ENCODE data around the gene EFL1. TPM values are rescaled to one million over a fixed set of nuclear protein-coding genes. Genes with fewer than 3 reads are reported as not detected.

EFL1 gene
- polyA plus RNA-seq, 1 donor from 2014 or later: 16.8 TPM

DNA sequence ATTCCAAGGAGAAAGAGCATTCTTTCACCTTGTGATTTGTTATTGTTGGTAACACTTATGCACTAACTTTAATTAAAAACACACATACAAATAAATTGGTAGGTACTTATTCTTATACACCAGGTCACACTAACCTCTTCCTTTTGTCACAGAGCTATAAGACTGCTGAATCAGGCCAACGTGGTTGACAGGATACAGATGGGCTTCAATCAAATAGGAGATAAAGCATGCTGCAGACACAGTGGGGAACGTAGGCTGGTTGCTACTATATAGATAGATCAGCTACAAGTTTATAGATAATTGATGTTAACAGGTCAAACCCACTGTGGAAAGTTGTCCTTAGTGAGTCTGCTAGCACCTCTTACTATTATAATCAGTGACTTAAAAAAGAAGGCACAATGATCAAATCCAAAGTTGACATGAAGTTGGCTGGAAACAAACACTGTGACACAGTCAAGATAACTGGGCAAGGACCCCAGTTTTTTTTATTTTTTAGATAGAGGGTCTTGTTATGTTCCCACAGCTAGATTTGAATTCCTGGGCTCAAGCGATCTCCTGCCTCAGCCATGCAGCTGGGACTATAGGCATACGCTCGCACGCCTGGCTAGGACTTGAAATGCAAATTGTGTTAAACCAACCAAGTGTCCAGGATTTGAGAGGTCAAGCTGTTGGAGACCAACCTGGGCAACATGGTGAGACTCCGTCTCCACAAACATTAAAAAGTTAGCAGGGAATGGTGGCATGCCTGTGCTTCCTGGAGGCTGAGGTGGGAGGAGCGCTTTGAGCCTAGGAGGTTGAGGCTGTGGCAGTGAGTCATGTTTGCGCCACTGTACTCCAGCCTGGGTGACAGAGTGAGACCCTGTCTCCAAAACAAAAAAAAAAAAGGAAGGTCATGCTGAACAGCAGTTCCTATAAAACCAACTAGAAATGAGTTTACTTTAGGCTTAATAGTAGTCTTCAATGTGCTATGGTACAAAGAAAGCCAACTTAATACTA lies 118.8 kb downstream of the EFL1 start:
- Histone ChIP-seq H3K27me3 (ENCODE audit: insufficient read depth, low read depth, low read length) (no peaks in the 10 kb centered on the region), H3K9me2 (ENCODE audit: insufficient read depth, low read length) (no peaks in the 10 kb centered on the region), H4K20me1 (ENCODE audit: insufficient read depth) (no peaks in the 10 kb centered on the region), H3K9me3 (ENCODE audit: low read length) (no peaks in the 10 kb centered on the region), H3K4me2 (ENCODE audit: low read length) (no peak overlapping the region), H3F3A (ENCODE audit: insufficient read depth, low read length, poor library complexity, severe bottlenecking) (no peaks in the 10 kb centered on the region), H2AFZ (ENCODE audit: low read depth, low read length) (no peak overlapping the region), H3K79me2 (replicated peaks; ENCODE audit: insufficient read depth, low read length) (no peaks in the 10 kb centered on the region), H3K4me3 (ENCODE audit: low read length) (no peak overlapping the region), H3K36me3 (ENCODE audit: insufficient read depth, low read length) (no peaks in the 10 kb centered on the region), H3K27ac (ENCODE audit: low read length) (no peak overlapping the region), H3K9ac (ENCODE audit: low read length) (no peak overlapping the region)
- TF ChIP-seq RAD21 (conservative IDR thresholded peaks at IDR 0.05) (no peak), SMC3 (conservative IDR thresholded peaks at IDR 0.05; ENCODE audit: poor library complexity) (no peak), EZH2 (IDR thresholded peaks at IDR 0.05; ENCODE audit: borderline replicate concordance, insufficient read depth, low read length, poor library complexity, severe bottlenecking) (no peak), TAF1 (IDR thresholded peaks at IDR 0.05; ENCODE audit: low read depth) (no peak), EP300 (conservative IDR thresholded peaks at IDR 0.05; ENCODE audit: poor library complexity, severe bottlenecking) (no peak), MXI1 (conservative IDR thresholded peaks at IDR 0.05; ENCODE audit: poor library complexity, severe bottlenecking) (no peak), POLR2AphosphoS5 (IDR thresholded peaks at IDR 0.05) (no peak)
- TF ChIP-seq, protein P1, sequence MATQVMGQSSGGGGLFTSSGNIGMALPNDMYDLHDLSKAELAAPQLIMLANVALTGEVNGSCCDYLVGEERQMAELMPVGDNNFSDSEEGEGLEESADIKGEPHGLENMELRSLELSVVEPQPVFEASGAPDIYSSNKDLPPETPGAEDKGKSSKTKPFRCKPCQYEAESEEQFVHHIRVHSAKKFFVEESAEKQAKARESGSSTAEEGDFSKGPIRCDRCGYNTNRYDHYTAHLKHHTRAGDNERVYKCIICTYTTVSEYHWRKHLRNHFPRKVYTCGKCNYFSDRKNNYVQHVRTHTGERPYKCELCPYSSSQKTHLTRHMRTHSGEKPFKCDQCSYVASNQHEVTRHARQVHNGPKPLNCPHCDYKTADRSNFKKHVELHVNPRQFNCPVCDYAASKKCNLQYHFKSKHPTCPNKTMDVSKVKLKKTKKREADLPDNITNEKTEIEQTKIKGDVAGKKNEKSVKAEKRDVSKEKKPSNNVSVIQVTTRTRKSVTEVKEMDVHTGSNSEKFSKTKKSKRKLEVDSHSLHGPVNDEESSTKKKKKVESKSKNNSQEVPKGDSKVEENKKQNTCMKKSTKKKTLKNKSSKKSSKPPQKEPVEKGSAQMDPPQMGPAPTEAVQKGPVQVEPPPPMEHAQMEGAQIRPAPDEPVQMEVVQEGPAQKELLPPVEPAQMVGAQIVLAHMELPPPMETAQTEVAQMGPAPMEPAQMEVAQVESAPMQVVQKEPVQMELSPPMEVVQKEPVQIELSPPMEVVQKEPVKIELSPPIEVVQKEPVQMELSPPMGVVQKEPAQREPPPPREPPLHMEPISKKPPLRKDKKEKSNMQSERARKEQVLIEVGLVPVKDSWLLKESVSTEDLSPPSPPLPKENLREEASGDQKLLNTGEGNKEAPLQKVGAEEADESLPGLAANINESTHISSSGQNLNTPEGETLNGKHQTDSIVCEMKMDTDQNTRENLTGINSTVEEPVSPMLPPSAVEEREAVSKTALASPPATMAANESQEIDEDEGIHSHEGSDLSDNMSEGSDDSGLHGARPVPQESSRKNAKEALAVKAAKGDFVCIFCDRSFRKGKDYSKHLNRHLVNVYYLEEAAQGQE (IDR thresholded peaks at IDR 0.05; ENCODE audit: borderline replicate concordance): no peak
- TF ChIP-seq, protein P2, sequence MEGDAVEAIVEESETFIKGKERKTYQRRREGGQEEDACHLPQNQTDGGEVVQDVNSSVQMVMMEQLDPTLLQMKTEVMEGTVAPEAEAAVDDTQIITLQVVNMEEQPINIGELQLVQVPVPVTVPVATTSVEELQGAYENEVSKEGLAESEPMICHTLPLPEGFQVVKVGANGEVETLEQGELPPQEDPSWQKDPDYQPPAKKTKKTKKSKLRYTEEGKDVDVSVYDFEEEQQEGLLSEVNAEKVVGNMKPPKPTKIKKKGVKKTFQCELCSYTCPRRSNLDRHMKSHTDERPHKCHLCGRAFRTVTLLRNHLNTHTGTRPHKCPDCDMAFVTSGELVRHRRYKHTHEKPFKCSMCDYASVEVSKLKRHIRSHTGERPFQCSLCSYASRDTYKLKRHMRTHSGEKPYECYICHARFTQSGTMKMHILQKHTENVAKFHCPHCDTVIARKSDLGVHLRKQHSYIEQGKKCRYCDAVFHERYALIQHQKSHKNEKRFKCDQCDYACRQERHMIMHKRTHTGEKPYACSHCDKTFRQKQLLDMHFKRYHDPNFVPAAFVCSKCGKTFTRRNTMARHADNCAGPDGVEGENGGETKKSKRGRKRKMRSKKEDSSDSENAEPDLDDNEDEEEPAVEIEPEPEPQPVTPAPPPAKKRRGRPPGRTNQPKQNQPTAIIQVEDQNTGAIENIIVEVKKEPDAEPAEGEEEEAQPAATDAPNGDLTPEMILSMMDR (IDR thresholded peaks at IDR 0.05; ENCODE audit: poor library complexity, severe bottlenecking): no peak

DNA sequence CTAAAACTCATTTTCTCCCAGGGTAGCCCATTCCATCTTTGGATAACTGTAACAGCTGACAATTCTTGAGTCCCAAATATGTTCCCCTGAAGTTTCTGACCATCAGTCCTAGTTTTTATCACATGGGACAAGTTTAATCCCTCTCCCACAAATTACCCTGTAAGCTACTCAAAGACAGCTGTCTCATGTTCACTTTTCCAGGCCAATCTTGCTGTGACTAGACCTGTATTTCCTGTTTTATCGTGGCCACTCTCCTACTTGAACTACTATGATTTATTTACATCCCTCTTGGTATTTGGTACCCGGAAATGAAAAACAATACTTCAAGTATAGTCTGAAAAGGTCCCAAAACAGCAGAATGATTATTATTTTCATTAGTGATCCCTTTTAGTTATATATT lies 121.6 kb downstream of the EFL1 start:
- Histone ChIP-seq H3K79me2 (replicated peaks; ENCODE audit: insufficient read depth, low read length) (no peaks in the 10 kb centered on the region), H3K9me2 (ENCODE audit: insufficient read depth, low read length) (no peaks in the 10 kb centered on the region), H3K4me3 (ENCODE audit: low read length) (no peak overlapping the region), H3K27ac (ENCODE audit: low read length) (no peak overlapping the region), H3F3A (ENCODE audit: insufficient read depth, low read length, poor library complexity, severe bottlenecking) (no peaks in the 10 kb centered on the region), H3K9me3 (ENCODE audit: low read length) (no peaks in the 10 kb centered on the region), H2AFZ (ENCODE audit: low read depth, low read length) (no peak overlapping the region), H3K9ac (ENCODE audit: low read length) (no peak overlapping the region), H3K27me3 (ENCODE audit: insufficient read depth, low read depth, low read length) (no peaks in the 10 kb centered on the region), H3K4me2 (ENCODE audit: low read length) (no peak overlapping the region), H3K36me3 (ENCODE audit: insufficient read depth, low read length) (no peaks in the 10 kb centered on the region), H4K20me1 (ENCODE audit: insufficient read depth) (no peaks in the 10 kb centered on the region)
- TF ChIP-seq EP300 (conservative IDR thresholded peaks at IDR 0.05; ENCODE audit: poor library complexity, severe bottlenecking) (no peak), TAF1 (IDR thresholded peaks at IDR 0.05; ENCODE audit: low read depth) (no peak), MXI1 (conservative IDR thresholded peaks at IDR 0.05; ENCODE audit: poor library complexity, severe bottlenecking) (no peak), SMC3 (conservative IDR thresholded peaks at IDR 0.05; ENCODE audit: poor library complexity) (no peak), POLR2AphosphoS5 (IDR thresholded peaks at IDR 0.05) (no peak), RAD21 (conservative IDR thresholded peaks at IDR 0.05) (no peak), EZH2 (IDR thresholded peaks at IDR 0.05; ENCODE audit: borderline replicate concordance, insufficient read depth, low read length, poor library complexity, severe bottlenecking) (no peak)
- TF ChIP-seq, protein P2 (IDR thresholded peaks at IDR 0.05; ENCODE audit: poor library complexity, severe bottlenecking): no peak
- TF ChIP-seq, protein P1 (IDR thresholded peaks at IDR 0.05; ENCODE audit: borderline replicate concordance): no peak
